Calu3 (cell line): Measurements from ENCODE around the gene ZNF689. TPM values are rescaled to one million over a fixed set of nuclear protein-coding genes. Genes with fewer than 3 reads are reported as not detected.

Experiments
- BruUV-seq: library from RNA; stranded (reverse); fragments of 400-500 nt; replicated peaks from 2 replicates; lab custom pipeline; 2021; lab: Mats Ljungman, UMichigan
- CTCF ChIA-PET: fragments of 300-600 bp; sonication (Branson Sonifier 250); formaldehyde crosslinking; loops from one replicate; lab custom pipeline; 2022; ENCODE audit warnings: antibody characterized with exemption; lab: Charles Lee
- DNase-seq: peaks from one replicate; pipeline ENCODE4 v3.0.0; 2022
- H3K27ac Mint-ChIP-seq: one replicate; pipeline ENCODE4 v1.8.0; 2022; ENCODE audit warnings: mixed read lengths; ENCODE audit not compliant: unreplicated experiment
- H3K27me3 Mint-ChIP-seq: one replicate; pipeline ENCODE4 v1.8.0; 2022; ENCODE audit warnings: mixed read lengths; ENCODE audit not compliant: unreplicated experiment
- H3K36me3 Mint-ChIP-seq: one replicate; pipeline ENCODE4 v1.8.0; 2022; ENCODE audit warnings: mild to moderate bottlenecking, moderate library complexity, mixed read lengths; ENCODE audit not compliant: insufficient read depth, unreplicated experiment
- H3K4me1 Mint-ChIP-seq: one replicate; pipeline ENCODE4 v1.8.0; 2022; ENCODE audit warnings: mild to moderate bottlenecking, low read depth, mixed read lengths; ENCODE audit not compliant: unreplicated experiment
- H3K4me3 Mint-ChIP-seq: one replicate; pipeline ENCODE4 v1.8.0; 2022; ENCODE audit warnings: mild to moderate bottlenecking, low read depth, moderate library complexity, mixed read lengths; ENCODE audit not compliant: unreplicated experiment
- H3K9me3 Mint-ChIP-seq: one replicate; pipeline ENCODE4 v1.8.0; 2022; ENCODE audit warnings: low read depth, mixed read lengths; ENCODE audit not compliant: unreplicated experiment
- intact Hi-C: fragments of 100-400 bp; cut with micrococcal nuclease; formaldehyde crosslinking; loops from one replicate; pipeline ENCODE4 v1.10.0; 2022; ENCODE audit not compliant: unreplicated experiment
- total RNA-seq: library from RNA; stranded (reverse); gene quantifications from 2 replicates; pipeline ENCODE4 v1.2.3, GENCODE V29; 2022
- TF ChIP-seq, protein P1 (sequence below): fragments of 200-600 bp; IDR thresholded peaks from one replicate; pipeline ENCODE4 v1.8.0; 2022; ENCODE audit warnings: antibody characterized with exemption; ENCODE audit not compliant: unreplicated experiment

The ZNF689 gene
- total RNA-seq, 1 experiment from 2014 or later, result 10.4 TPM

DNA sequence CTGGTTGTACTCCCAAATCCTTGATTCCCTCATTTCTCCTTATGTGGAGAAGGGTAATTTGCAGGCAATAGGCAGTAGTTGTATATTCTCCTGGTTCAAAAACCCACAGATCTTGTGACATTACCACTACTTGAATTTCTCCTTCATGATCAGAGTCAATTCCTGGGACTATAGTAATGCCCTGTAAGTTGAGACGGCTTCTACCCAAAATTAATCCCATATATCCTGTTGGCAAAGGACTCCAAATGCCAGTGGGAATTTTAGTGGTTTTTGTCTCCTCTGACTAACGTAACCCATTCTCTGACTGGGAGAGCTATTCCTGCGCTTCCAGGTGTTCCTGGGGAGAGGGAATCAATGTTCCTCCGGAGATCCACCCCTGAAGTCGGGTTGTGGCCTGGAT lies 11.6 kb upstream of the ZNF689 start:
- intact Hi-C loops, result no loop called here
- TF ChIP-seq, protein P1, sequence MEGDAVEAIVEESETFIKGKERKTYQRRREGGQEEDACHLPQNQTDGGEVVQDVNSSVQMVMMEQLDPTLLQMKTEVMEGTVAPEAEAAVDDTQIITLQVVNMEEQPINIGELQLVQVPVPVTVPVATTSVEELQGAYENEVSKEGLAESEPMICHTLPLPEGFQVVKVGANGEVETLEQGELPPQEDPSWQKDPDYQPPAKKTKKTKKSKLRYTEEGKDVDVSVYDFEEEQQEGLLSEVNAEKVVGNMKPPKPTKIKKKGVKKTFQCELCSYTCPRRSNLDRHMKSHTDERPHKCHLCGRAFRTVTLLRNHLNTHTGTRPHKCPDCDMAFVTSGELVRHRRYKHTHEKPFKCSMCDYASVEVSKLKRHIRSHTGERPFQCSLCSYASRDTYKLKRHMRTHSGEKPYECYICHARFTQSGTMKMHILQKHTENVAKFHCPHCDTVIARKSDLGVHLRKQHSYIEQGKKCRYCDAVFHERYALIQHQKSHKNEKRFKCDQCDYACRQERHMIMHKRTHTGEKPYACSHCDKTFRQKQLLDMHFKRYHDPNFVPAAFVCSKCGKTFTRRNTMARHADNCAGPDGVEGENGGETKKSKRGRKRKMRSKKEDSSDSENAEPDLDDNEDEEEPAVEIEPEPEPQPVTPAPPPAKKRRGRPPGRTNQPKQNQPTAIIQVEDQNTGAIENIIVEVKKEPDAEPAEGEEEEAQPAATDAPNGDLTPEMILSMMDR, result no peak
- Mint-ChIP-seq H3K9me3 (peaks cover 2% of the 10 kb centered on the region), H3K4me3 (no peak overlapping the region), H3K4me1 (no peaks in the 10 kb centered on the region), H3K36me3 (no peaks in the 10 kb centered on the region), H3K27me3 (peaks cover 45% of the 10 kb centered on the region), H3K27ac (no peak overlapping the region)
- no TSS peak for BruUV-seq
- CTCF ChIA-PET, result no interaction called here
- no peak for DNase-seq

- Mint-ChIP-seq H3K36me3 (no peaks in the 10 kb centered on the region), H3K9me3 (peaks cover 2% of the 10 kb centered on the region), H3K27ac (no peak overlapping the region), H3K4me3 (no peak overlapping the region), H3K4me1 (peaks cover 12% of the 10 kb centered on the region), H3K27me3 (peaks cover 45% of the 10 kb centered on the region)
- CTCF ChIA-PET, result interaction anchor here (0.9 kb wide), 1 partner anchor 11 kb away, joined by 9 read pairs; no protein-coding TSS in a partner anchor
- TF ChIP-seq, protein P1, result no peak
- BruUV-seq, result no TSS peak
- intact Hi-C loops, result no loop called here
- DNase-seq, result no peak
These were observed 10.0 kb upstream of the ZNF689 start for GRCh38 chr16:30620169-30620568.

DNA sequence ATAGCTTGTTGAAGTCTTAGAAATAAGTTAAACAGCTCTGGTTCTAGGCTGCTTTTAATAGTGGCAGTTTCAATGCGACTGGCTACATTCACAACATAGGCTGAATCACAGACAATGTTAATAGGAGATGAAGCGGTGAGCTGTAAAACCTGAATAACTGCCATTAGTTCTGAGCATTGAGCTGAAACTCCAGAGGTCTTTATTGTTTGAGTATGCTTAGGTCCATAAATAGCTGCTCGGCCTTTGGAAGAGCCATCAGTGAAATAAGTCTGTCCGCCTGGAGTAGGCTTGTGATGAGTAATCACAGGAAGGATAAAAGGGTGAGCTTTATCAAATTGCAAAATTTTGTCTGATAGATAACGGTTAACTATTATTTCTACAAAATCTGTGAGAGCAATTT lies 9.4 kb upstream of the ZNF689 start:
- CTCF ChIA-PET, result interaction anchor here (0.9 kb wide), 1 partner anchor 10 kb away, joined by 9 read pairs; no protein-coding TSS in a partner anchor
- H3K27ac Mint-ChIP-seq, result no peak overlapping the region
- peaks cover 14% of the 10 kb centered on the region for H3K4me1 Mint-ChIP-seq
- no peak overlapping the region for H3K4me3 Mint-ChIP-seq
- TF ChIP-seq, protein P1, result no peak
- intact Hi-C loops, result no loop called here
- no peak for DNase-seq
- peaks cover 2% of the 10 kb centered on the region for H3K9me3 Mint-ChIP-seq
- H3K36me3 Mint-ChIP-seq, result no peaks in the 10 kb centered on the region
- no TSS peak for BruUV-seq
- H3K27me3 Mint-ChIP-seq, result peaks cover 45% of the 10 kb centered on the region

GRCh38 chr16:30619202-30619601 lies 9.0 kb upstream of the ZNF689 start:
- BruUV-seq, result no TSS peak
- Mint-ChIP-seq H3K4me1 (peaks cover 14% of the 10 kb centered on the region), H3K27me3 (peaks cover 42% of the 10 kb centered on the region), H3K36me3 (no peaks in the 10 kb centered on the region), H3K4me3 (no peak overlapping the region), H3K27ac (no peak overlapping the region), H3K9me3 (peaks cover 2% of the 10 kb centered on the region)
- intact Hi-C loops, result no loop called here
- CTCF ChIA-PET, result no interaction called here
- DNase-seq, result no peak
- TF ChIP-seq, protein P1, result no peak
